Fibroblast of lung (primary cell): ENCODE results near the gene SLC26A6. TPM values are rescaled to one million over a fixed set of nuclear protein-coding genes. Genes with fewer than 3 reads are reported as not detected.

Experiments
- DNase-seq, 2 donors: peaks; one replicate each; pipeline versions ENCODE4 v3.0.0 to v3.0.0-alpha.2; 2010; ENCODE audit warnings: low read depth in 2 of 2
- H2AFZ ChIP-seq: 2 replicates; pipeline ENCODE4 v1.5.1; 2012; ENCODE audit warnings: low read length, control low read depth, inconsistent platforms
- H3K27ac ChIP-seq: 2 replicates; pipeline ENCODE4 v1.5.1; 2011; ENCODE audit warnings: low read length, control low read depth; ENCODE audit not compliant: insufficient read depth
- H3K27me3 ChIP-seq: 2 replicates; pipeline ENCODE4 v1.5.1; 2011; ENCODE audit warnings: mild to moderate bottlenecking, low read length; ENCODE audit not compliant: control insufficient read depth, insufficient read depth
- H3K36me3 ChIP-seq: 2 replicates; pipeline ENCODE4 v1.5.1; 2011; ENCODE audit warnings: low read length; ENCODE audit not compliant: control insufficient read depth, insufficient read depth
- H3K4me1 ChIP-seq: 2 replicates; pipeline ENCODE4 v1.5.1; 2011; ENCODE audit warnings: low read length; ENCODE audit not compliant: control insufficient read depth, insufficient read depth; ENCODE audit errors: extremely low read depth
- H3K4me2 ChIP-seq: 2 replicates; pipeline ENCODE4 v1.5.1; 2011; ENCODE audit warnings: low read length, control low read depth; ENCODE audit not compliant: insufficient read depth; ENCODE audit errors: extremely low read depth
- H3K4me3 ChIP-seq, 4 experiments: fragments of 200-600 bp in 1 of 4; sonication (generic) in 1 of 4; replicated peaks in 1 of 4; 2 replicates each; pipeline ENCODE4 v1.5.1; 2011 to 2016; ENCODE audit warnings: low read length in 4 of 4, low read depth in 3 of 4, mild to moderate bottlenecking in 3 of 4, control low read depth in 2 of 4, inconsistent platforms in 1 of 4, mixed read lengths in 1 of 4; ENCODE audit not compliant: insufficient read depth in 1 of 4; ENCODE audit errors: control extremely low read depth in 1 of 4
- H3K79me2 ChIP-seq: 2 replicates; pipeline ENCODE4 v1.5.1; 2012; ENCODE audit warnings: mild to moderate bottlenecking, low read length, inconsistent platforms; ENCODE audit not compliant: control insufficient read depth, insufficient read depth
- H3K9ac ChIP-seq: 2 replicates; pipeline ENCODE4 v1.5.1; 2011; ENCODE audit warnings: mild to moderate bottlenecking, low read length, control low read depth; ENCODE audit not compliant: insufficient read depth
- H3K9me3 ChIP-seq: 2 replicates; pipeline ENCODE4 v1.5.1; 2012; ENCODE audit warnings: low read depth, low read length; ENCODE audit not compliant: control insufficient read depth, insufficient read depth
- H4K20me1 ChIP-seq: 2 replicates; pipeline ENCODE4 v1.5.1; 2011; ENCODE audit warnings: low read length; ENCODE audit not compliant: control insufficient read depth, insufficient read depth; ENCODE audit errors: extremely low read depth
- CTCF ChIP-seq, 2 donors: IDR thresholded peaks in 1 of 2; conservative IDR thresholded peaks in 1 of 2; 1 replicate in 1 of 2; 2 replicates in 1 of 2; pipeline ENCODE4 v1.5.1; 2011 to 2012; ENCODE audit warnings: low read length in 2 of 2, control low read depth in 1 of 2, inconsistent platforms in 1 of 2, low read depth in 1 of 2, mild to moderate bottlenecking in 1 of 2
- EZH2 ChIP-seq: IDR thresholded peaks from 2 replicates; pipeline ENCODE4 v1.5.1; 2012; ENCODE audit warnings: low read length, control low read depth, mild to moderate bottlenecking; ENCODE audit errors: missing control alignments
- polyA plus RNA-seq, 2 donors: library from polyadenylated mRNA; depleted of rRNA in 1 of 2; stranded (reverse) in 1 of 2; unstranded in 1 of 2; fragments of >200 nt; gene quantifications; 2 replicates each; pipeline ENCODE4 v1.2.1, GENCODE V29; 2011 to 2012; ENCODE audit warnings: missing spikeins in 1 of 2
- total RNA-seq: library from RNA; depleted of rRNA; stranded (reverse); fragments of >200 nt; gene quantifications from 2 replicates; pipeline ENCODE4 v1.2.1, GENCODE V29; 2014

Gene SLC26A6
- total and polyA plus RNA-seq, 2 donors (not counting 1 experiment from before 2014, with no cell fraction given), result 20.9 to 36.3 TPM

DNA sequence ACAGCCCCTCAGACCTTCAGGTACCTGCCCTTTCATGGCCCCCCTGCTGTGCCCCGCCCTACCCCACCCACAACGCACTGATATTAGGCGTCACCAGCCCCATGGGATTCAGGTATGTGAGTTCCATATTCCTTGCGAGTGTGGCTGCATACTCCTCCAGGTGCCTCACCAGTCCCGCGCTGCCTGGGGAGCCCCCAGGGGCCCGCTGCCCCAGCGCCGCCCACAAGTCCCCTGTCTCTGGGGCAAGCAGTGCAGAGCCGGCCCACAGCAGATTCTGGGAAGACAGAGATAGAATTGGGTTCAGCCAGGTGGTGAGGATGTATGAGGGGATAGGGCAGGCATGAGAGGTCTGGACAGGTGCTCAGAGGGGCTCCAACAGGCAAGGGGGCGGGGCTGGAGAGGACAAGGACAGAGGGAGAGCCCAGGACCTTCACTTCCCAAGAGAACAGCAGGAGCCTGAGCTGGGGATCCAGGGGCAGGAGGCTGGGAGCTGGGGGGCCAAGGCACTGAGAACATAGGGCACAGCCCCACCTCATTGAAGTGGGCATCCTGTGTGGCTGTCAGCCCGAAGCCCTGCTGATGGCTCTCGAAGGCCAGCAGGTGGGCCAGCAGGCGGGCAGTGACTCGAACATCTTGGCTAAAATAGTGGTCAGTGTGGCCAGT, 13.1 kb upstream of the SLC26A6 start:
- no peak for TF ChIP-seq EZH2
- TF ChIP-seq CTCF (conservative IDR thresholded peaks at IDR 0.05 in 1 of 2, IDR thresholded peaks at IDR 0.05 in 1 of 2; ENCODE audit: low read depth in 1 of 2, low read length in 2 of 2), result no peak

GRCh38 chr3:48647714-48648113, 12.5 kb upstream of the SLC26A6 start:
- Histone ChIP-seq H3K9ac (no peak overlapping the region), H3K27ac (no peak overlapping the region), H3K4me2 (no peak overlapping the region), H3K9me3 (no peaks in the 10 kb centered on the region), H3K27me3 (no peaks in the 10 kb centered on the region), H4K20me1 (no peaks in the 10 kb centered on the region), H3K4me1 (no peaks in the 10 kb centered on the region), H3K4me3 (no peak overlapping the region), H2AFZ (no peak overlapping the region), H3K36me3 (no peaks in the 10 kb centered on the region), H3K79me2 (no peaks in the 10 kb centered on the region)
- no peak for DNase-seq
- TF ChIP-seq EZH2, result no peak
- TF ChIP-seq CTCF (conservative IDR thresholded peaks at IDR 0.05 in 1 of 2, IDR thresholded peaks at IDR 0.05 in 1 of 2; ENCODE audit: low read depth in 1 of 2, low read length in 2 of 2), result no peak

More for the DNA sequence above, 13.1 kb upstream of the SLC26A6 start:
- Histone ChIP-seq H3K9me3 (no peaks in the 10 kb centered on the region), H4K20me1 (no peaks in the 10 kb centered on the region), H3K4me1 (no peaks in the 10 kb centered on the region), H3K9ac (no peak overlapping the region), H3K4me2 (no peak overlapping the region), H2AFZ (no peak overlapping the region), H3K4me3 (no peak overlapping the region), H3K79me2 (no peaks in the 10 kb centered on the region), H3K27me3 (no peaks in the 10 kb centered on the region), H3K36me3 (no peaks in the 10 kb centered on the region), H3K27ac (no peak overlapping the region)
- no peak for DNase-seq

- no peak overlapping the region for H3K4me2 ChIP-seq
- no peak overlapping the region for H2AFZ ChIP-seq
- H3K36me3 ChIP-seq, result no peaks in the 10 kb centered on the region
- no peak overlapping the region for H3K9ac ChIP-seq
- TF ChIP-seq EZH2, result no peak
- TF ChIP-seq CTCF (conservative IDR thresholded peaks at IDR 0.05 in 1 of 2, IDR thresholded peaks at IDR 0.05 in 1 of 2; ENCODE audit: low read depth in 1 of 2, low read length in 2 of 2), result no peak
- H3K79me2 ChIP-seq, result no peaks in the 10 kb centered on the region
- H3K9me3 ChIP-seq, result no peaks in the 10 kb centered on the region
- no peak overlapping the region for H3K27ac ChIP-seq
- DNase-seq, result no peak
- H3K4me3 ChIP-seq, result no peak overlapping the region
- no peaks in the 10 kb centered on the region for H4K20me1 ChIP-seq
- H3K27me3 ChIP-seq, result no peaks in the 10 kb centered on the region
- H3K4me1 ChIP-seq, result no peaks in the 10 kb centered on the region
Observed at GRCh38 chr3:48644898-48645760, 9.9 kb upstream of the SLC26A6 start.
